GM18873 (cell line): Measurements from ENCODE around the gene NIN.

Experiments
- ATAC-seq: cut with Tn5 transposase; IDR thresholded peaks from one replicate; pipeline ENCODE4 v1.9.1; 2021; ENCODE audit warnings: mild to moderate bottlenecking, moderate library complexity, moderate number of reproducible peaks; ENCODE audit not compliant: unreplicated experiment, low FRiP score

The NIN gene

GRCh38 chr14:50839048-50839447 is 8.1 kb upstream of the NIN start:
- ATAC-seq, result peak; percentile 46

- ATAC-seq, result no peak
Measured at GRCh38 chr14:50837850-50838470, 7.0 kb upstream of the NIN start.

DNA sequence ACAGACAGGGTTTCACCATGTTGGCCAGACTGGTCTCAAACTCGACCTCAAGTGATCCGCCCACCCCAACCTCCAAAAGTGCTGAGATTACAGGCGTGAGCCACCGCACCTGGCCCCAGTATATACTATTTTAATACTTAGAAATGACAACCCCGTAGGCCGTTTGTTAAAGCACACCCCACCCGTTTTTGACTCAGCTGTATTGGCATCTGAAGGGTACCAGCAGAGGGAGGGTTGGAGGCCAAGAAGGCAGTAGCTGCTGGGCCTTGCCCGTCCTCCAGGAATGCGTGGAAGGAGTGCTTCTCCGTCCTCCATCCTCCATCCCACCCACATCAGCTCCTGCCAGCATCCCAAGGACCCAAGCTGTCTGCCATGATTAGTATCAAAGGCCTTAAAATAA is 6.3 kb upstream of the NIN start:
- ATAC-seq, result no peak

DNA sequence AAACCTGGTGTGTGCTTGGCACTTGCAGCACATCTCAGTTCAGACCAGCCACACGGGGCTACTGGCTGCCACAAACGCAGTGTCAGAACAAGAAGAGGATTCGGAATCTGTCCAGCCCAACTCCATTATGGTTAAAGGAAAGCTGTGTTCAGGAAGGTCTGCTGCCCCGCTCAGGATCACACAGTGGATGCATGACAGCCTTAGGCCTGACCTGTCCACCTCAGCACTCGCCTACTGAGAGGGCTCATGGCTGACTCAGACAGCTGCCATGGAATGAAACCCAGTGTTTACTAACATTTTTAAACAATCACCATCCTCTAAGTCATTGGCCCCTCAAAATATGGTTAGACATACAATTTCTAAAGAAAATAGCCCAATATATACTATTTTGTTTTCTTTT is 5.6 kb upstream of the NIN start:
- ATAC-seq, result no peak

DNA sequence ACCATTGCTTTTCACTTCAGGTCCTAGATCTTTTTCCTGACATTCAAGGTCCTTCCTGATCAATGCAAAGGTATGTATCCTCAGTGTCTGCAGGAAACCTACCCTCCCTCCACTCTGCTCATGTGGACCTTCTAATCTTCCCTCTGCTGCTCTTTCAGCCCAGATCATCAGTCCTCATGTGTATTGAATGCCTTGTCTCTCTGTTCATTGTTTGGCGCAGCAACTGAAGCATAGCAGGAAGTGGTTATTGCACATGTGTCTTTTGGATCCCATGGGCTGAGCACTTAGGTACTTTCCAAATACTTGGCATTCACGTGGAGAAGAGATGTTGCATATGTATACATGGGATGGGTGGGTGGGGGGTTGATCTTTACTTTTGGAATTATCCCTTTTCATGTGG is 4.3 kb upstream of the NIN start:
- ATAC-seq, result no peak

- ATAC-seq, result no peak
Measured at GRCh38 chr14:50834802-50835276, 3.9 kb upstream of the NIN start.

GRCh38 chr14:50832935-50833630 is 2.1 kb upstream of the NIN start:
- ATAC-seq, result no peak

GRCh38 chr14:50831726-50832168 is 785 bp upstream of the NIN start:
- no peak for ATAC-seq

DNA sequence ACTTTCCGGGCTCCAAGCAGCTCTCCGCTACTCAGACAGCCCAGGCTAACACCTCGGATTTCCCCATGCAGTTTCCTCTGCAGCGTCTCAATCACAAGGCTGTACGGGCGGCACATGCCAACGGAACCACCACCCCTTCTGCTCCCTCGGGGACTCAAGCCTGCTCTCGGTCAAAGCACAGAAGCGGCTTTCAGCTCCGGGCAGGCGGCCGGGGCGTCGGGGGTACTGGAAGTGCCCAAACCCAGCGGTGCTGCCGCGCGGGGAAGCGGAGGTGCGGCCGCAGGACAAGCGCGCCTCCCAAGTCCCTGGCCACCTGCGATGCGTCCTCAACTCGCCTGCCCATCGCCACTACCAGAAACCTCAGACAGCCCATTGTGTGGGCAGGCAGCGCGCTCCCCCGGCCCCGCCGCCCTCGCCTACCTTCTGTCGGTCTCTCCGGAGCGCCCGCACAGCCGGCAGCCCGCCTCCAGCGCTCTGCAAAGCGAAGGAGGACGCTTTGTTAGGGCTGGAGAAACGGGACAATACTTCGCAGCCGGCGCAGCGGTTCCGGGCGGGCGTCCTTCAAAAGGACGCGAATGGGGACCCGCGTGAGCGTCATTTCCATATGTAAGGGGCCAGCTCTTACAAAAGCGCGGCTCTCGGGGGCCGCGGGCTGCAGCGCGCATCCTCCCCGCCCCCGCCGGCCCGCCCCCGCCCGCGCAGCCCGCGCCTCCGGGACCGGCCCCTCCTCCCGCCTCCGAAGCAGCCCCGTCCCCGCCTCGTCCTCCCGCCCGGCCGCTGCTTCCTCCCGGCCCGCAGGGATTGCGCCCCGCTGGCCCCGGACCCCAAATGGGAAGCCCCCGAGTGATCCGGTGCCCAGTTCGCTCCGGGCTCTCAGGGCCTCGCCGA is 674 bp downstream of the NIN start:
- peak; percentile 37 for ATAC-seq

DNA sequence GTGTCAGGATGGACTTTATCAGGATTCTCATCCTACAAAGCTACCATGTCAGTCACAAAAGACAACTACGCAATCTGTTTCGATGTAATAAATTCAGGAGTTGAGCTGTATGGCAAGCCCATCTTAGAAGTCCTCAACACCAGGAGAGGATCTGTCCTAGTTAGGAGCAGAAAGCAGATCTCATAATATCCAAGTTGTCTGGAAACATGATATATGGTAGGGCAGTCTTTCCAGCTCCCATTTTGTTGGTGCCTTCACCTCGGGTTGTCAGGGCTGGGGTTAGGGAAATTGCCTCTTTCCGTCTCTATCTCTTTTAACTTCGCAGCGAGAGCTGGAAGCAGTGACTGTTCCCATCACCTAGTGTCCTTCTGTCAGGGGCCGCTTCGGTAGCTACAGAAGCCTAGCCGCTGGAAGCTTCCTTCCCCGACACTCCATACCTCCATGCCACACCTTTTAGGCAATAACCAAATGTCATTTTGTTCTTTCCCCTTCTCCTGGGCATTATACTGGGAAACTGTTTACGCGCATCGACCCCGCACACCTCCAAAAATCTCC is 1.4 kb downstream of the NIN start:
- peak; percentile 5 for ATAC-seq

GRCh38 chr14:50828721-50829488 is 2.1 kb downstream of the NIN start:
- no peak for ATAC-seq

DNA sequence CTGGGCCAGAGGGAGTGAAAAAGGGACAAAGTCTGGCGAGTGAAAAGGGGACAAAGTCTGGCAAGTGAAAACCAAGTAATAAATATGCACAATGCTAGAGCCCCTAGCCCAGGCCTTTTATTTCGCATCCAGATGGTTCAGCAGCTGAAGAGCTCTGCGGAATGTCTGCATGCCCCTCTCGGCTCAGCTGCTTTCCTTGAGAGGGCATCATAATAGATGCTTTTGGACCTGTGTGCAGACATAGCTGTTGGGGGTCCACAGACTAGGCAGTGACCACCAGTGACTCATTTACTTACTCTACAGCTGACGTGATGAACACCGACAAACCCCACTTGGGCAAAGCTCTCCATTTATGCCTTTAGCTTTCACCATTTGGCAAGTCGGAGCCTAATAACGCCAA is 4.3 kb downstream of the NIN start:
- no peak for ATAC-seq

GRCh38 chr14:50825307-50825706 is 5.7 kb downstream of the NIN start:
- ATAC-seq, result no peak

DNA sequence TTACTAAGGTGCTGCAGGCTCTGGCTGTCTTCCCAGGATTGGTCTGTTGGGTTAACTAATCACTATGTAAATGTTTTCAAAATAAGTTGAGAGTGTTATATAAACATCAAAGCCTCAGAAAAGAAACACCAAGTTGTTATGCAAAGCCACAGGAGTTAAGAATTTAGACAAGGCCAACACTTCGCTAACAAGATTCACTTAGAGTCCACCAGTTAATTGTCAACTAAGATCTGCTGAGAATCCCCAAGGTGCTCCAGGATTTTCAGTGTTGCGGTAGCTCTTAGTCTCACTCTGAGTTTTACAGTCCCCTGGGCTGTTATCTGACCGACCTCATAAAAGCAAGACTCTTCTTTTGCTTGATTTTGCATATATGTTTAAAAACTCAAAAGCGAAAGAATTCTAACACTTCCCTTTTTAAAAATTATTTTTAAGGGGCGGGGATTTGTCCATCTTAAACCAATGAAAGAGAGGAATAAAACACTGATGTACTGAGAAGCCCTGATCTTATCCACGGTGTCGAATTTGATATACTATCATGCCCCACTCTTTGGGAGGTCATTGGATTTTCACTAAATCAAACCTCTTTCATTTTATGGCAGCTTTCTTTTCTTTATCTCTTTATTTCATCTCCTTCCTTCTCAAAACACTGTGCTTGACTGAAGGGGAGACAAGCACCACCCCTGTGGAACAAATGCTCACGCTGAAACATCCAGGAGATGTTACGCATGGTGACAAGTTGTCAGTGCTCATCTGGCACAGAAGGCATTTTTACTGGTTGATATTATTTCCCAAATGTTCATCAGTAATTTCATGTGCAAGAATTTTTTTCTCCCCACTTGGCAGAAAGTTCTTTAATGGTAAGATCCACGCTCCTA is 7.0 kb downstream of the NIN start:
- peak; percentile 75 for ATAC-seq

- ATAC-seq, result no peak
Measured at GRCh38 chr14:50823051-50823761, 7.8 kb downstream of the NIN start.

DNA sequence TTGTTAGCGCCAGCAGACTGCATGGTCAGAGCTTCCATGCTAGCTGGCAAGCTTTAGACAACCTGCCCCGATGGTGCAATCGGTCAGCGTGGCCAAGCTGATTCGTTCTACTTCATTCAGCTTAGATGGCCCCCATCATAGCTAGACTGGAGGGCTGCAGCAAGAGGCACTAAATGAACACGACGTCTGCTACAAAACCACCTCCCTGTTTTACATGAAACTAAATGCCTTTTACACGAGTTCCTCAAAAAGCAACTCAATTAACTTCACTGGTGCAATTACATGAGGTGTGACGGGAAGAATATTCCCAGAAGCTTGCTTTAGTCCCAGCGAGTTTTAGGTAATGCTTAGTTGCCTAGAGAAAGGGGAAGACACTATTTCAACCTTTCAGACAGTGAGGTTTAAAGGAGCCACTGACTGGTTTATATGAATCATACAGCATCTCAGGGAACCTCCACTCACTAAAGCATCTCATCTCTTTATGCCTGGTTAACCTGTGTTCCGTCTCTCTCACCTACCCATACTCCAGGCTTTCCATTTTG is 8.4 kb downstream of the NIN start:
- ATAC-seq, result no peak

- no peak for ATAC-seq
Measured at GRCh38 chr14:50821510-50822464, 9.2 kb downstream of the NIN start.
